ENCODE measurements around the gene ESR1.

DNA sequence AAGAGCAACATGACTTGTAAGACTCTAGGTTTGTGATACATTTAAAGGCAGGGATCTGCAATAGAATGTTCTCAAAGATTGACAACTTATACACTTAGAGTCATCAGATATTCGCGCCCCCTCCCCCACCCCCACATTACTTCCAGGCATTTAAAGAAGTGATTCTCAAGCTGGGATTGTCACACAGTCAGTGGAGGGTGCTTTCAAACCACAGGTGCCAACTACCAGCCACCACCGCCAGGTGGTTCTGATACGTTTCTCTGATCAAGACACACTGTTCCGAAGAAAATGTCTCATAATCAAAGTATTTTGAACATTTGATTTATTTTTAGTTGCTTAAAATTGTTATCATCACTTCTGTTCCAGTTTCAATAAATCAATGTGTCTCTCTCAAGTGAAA lies 357.5 kb downstream of the ESR1 start:
- TF ChIP-seq CTCF (conservative IDR thresholded peaks at IDR 0.05 in 1 of 2, IDR thresholded peaks at IDR 0.05 in 1 of 2; ENCODE audit: low read depth in 1 of 2, low read length in 2 of 2), result no peak
- TF ChIP-seq EZH2 (IDR thresholded peaks at IDR 0.05; ENCODE audit: low read length, missing control alignments), result no peak

Measured in fibroblast of lung (primary cell).